ENCODE measurements around the gene ADAMTS17.

DNA sequence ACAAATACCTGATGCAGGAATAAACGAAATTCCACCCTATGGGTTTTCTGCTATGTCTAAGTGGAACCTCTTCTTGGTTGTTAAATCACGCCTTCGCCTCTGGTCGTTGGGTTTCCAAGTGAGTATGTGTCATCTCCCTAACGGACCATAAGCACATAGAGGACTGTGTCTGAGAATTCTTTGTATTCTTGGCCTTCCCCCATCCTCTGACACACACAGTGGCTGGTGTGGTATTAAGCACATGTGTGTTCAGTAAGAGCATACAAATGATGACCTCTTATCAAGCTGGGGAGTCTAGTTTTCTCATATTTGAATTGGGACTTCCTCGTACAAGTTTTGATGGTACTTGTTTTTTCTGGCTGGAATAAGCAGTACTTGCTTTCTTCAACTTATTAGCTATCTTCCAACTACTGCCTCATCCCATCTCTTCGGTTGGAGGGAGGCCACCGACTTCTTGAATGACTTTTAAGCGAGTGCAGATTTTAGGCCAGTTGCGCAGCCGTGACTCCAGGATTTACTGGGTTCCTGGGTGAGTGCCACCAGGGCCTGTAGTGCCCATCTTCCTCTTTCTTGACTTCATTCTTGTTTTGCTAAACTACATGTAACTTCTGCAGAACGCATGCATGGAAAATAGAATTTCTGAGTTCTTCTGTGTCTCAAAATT is 240.2 kb downstream of the ADAMTS17 start:
- TF ChIP-seq, protein P1, sequence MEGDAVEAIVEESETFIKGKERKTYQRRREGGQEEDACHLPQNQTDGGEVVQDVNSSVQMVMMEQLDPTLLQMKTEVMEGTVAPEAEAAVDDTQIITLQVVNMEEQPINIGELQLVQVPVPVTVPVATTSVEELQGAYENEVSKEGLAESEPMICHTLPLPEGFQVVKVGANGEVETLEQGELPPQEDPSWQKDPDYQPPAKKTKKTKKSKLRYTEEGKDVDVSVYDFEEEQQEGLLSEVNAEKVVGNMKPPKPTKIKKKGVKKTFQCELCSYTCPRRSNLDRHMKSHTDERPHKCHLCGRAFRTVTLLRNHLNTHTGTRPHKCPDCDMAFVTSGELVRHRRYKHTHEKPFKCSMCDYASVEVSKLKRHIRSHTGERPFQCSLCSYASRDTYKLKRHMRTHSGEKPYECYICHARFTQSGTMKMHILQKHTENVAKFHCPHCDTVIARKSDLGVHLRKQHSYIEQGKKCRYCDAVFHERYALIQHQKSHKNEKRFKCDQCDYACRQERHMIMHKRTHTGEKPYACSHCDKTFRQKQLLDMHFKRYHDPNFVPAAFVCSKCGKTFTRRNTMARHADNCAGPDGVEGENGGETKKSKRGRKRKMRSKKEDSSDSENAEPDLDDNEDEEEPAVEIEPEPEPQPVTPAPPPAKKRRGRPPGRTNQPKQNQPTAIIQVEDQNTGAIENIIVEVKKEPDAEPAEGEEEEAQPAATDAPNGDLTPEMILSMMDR (IDR thresholded peaks at IDR 0.05; ENCODE audit: low read depth, low read length, missing input control), result no peak
- TF ChIP-seq, protein P2, sequence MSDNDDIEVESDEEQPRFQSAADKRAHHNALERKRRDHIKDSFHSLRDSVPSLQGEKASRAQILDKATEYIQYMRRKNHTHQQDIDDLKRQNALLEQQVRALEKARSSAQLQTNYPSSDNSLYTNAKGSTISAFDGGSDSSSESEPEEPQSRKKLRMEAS (IDR thresholded peaks at IDR 0.05), result no peak
- TF ChIP-seq YY1 (IDR thresholded peaks at IDR 0.05) (no peak), RAD21 (IDR thresholded peaks at IDR 0.05) (no peak)
